Activated CD8-positive, alpha-beta memory T cell treated with anti-CD3 and anti-CD28 coated beads, Interleukin-2, amount 50 U/mL, for 48 hours (primary cell): ENCODE data around the gene OPHN1.

Source experiments
- DNase-seq: peaks from one replicate; pipeline ENCODE4 v3.0.0-alpha.2; 2020

OPHN1 gene

DNA sequence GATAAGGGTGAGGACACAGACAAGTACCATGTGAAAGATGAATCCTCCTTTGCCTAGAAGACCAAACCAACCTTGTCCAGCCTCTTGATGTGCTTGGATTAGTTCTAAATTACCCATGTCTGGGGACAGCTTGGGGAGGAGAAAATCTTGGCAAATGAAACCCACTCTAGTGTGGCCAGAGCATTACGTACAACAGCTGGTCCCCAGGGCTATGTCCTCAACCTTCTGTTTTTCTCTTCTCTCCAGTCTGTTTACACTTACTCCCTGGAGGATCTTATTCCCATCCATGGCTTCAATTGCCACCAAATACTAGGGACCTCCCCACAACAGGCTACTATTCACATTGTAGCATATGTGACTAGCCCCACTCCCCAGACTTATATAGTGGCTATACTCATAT, 384.5 kb downstream of the OPHN1 start:
- no peak for DNase-seq

DNA sequence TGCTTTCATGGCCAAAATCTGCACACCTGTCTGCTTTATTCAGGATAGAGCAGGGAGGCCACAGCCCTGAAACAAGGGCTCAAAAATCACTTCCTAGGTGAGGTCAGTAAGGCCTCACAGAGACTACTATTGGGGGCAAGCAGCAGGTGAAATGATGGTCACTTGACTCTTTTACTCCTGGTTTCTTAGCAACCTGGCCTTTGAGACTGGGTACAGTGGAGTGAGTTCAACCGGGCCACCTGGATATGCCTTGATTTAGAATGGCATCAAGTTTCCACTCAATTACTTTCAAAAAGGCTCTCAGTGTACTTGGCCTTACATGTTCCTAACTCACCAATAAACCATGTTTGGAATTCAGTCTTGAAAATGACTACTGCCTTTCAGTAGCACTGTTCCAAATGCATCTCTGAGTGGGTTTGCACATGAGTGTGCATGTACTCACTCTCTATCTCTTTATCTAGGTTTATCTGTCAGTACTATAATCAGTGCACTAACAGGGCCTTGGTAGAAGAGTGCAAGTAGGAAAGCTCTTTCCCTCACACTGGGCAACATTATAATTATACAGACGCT, 388.2 kb downstream of the OPHN1 start:
- no peak for DNase-seq

DNA sequence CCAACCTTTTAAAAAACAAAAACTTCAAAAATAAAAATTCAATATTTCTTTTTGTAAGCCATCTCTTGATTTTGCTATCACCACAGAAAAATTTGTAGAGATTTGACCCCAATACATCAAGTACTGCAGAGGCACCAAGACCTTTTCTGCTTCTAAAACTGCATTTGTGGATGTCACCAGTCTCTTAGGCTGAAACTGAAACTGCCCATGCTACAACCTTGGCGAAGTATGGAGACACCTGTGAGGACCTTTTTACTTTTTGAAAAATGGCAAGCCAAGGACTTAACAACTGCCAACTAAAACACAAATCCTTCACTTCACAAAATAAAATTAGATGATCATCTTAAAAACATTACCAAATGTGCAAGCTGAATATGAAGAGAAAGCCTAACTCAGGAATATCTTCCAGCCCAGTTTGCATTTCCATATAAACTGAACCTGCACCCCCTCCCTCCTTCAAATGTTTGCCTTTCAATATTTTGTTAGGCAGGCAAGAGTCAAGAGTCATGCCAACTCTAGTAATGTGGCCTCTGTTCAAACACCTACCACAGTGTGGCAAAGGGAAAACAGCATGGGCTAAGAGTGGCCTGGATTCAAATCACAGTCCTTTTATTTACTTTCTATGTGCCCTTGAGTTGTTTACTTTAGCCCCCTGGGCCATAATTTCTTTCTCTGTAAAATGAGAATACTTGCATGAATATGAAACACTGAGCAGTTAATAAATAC, 389.4 kb downstream of the OPHN1 start:
- no peak for DNase-seq

DNA sequence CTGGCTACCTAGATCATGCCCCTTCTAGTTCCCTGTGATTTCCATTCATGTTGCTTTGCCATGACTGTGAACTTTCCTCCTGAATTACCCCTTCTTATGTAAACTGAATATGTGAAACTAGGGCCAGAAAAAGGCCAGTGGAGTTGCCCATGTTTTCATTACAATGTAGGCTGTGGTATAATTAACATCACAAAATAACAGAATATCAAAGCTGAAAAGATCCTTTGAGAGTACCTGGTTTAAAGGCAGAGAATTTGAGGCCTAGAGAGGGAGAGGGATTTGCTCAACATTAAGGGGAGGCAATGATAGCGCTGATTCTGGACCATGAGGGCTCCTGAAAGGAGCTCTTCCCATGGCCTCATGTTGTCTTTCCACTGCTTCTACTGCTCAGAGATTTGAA, 392.2 kb downstream of the OPHN1 start:
- DNase-seq, result no peak

DNA sequence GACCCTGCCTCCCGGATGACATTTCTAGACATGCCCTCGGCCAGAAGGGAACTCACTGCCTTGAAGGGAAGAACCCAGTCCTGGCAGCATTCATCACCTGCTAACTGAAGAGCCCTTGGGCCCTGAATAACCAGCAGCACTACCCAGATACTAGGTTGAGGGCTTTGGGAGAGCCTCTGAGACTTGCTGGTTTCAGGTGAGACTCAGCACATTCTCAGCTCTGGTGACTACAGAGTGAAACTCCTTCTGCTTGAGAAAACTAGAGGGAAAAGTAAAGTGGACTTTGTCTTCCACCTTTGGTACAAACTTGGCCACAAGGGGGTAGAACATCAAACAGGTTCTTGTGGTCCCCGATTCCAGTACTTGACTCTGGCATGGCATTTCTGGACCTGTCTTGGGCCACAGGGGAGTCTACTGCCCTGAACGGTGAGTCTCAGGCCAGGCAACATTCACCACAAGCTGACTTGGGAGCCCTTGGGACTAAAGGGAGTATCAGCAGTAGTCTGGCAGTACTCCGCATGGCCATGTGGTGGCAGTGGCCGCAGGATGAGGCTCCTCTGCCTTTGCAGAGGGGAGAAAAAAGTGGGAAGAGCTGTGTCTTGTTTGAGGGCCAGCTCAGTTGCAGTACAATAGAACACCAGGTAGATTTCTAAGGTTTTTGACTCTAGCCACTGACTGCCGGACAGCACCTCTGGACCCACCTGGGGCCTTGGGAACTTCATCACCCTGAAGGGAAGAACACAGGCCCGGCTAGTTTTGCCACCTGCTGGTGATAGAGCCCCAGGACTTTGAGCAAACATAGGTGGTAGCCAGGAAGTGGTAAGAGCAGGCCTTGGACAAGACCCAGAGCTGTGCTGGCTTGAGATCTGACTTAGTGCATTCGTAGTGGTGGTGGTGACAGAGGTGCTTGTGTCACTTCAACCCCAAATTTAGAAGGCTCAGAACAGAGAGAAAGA, 414.8 kb downstream of the OPHN1 start:
- no peak for DNase-seq

DNA sequence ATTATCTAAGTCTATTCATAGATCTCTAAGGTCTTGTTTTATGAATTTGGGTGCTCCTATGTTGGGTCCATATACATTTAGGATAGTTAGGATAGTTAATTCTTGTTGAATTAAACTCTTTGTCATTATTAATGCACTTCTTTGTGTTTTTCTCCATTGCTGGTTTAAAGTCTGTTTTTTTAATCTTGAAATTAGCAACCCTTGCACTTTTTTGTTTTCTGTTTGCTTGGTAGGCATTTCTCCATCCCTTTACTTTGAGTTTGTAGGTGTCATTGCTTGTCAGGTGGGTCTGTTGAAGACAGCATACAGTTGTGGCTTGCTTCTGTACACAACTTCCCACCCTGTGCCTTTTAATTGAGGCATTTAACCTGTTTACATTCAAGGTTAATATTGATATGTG, 434.8 kb downstream of the OPHN1 start:
- no peak for DNase-seq
